Tibial nerve (tissue), 3 donors: ENCODE measurements around the gene INHBB.

Experiments
- POLR2A ChIP-seq, 2 donors: fragments of 450-650 bp; IDR thresholded peaks; one replicate each; pipeline ENCODE4 v1.6.1; 2017; ENCODE audit warnings: antibody characterized with exemption in 2 of 2, mild to moderate bottlenecking in 2 of 2, moderate library complexity in 2 of 2
- TF ChIP-seq, protein P1 (sequence below), 5 experiments: fragments of 200-600 bp in 3 of 5; fragments of 450-650 bp in 2 of 5; sonication (generic) in 3 of 5; IDR thresholded peaks; one replicate each; pipeline ENCODE4 v1.5.1; 2016 to 2019; ENCODE audit warnings: antibody characterized with exemption in 5 of 5, mild to moderate bottlenecking in 3 of 5, moderate library complexity in 2 of 5

DNA sequence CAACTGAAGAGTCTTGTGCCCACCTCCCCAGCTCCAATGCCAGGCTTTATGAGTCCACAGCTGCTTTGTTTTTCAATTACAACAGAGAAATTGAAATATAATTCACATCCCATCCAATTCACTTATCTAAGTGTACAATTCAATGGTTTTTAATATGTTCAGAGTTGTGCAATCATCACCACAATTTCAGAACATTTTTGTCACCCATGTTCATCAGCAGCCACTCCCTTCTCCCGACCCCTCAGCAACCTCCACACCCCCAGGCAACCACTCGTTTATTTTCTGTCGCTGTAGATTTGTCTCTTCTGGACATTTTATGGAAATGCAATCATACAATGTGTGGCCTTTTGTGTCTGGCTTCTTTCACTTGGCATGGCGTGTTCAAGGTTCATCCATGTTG is 23.3 kb downstream of the INHBB start:
- TF ChIP-seq POLR2A (IDR thresholded peaks at IDR 0.05): no peak
- TF ChIP-seq, protein P1, sequence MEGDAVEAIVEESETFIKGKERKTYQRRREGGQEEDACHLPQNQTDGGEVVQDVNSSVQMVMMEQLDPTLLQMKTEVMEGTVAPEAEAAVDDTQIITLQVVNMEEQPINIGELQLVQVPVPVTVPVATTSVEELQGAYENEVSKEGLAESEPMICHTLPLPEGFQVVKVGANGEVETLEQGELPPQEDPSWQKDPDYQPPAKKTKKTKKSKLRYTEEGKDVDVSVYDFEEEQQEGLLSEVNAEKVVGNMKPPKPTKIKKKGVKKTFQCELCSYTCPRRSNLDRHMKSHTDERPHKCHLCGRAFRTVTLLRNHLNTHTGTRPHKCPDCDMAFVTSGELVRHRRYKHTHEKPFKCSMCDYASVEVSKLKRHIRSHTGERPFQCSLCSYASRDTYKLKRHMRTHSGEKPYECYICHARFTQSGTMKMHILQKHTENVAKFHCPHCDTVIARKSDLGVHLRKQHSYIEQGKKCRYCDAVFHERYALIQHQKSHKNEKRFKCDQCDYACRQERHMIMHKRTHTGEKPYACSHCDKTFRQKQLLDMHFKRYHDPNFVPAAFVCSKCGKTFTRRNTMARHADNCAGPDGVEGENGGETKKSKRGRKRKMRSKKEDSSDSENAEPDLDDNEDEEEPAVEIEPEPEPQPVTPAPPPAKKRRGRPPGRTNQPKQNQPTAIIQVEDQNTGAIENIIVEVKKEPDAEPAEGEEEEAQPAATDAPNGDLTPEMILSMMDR (IDR thresholded peaks at IDR 0.05): no peak
